Panc1 (cell line): Measurements from ENCODE around the gene SUPT6H. TPM values are rescaled to one million over a fixed set of nuclear protein-coding genes. Genes with fewer than 3 reads are reported as not detected.
A peak's percentile ranks its signal among the peaks of the same experiment; 100 is the strongest.

Experiments
- ATAC-seq: fragments of 200-7000 bp; cut with Tn5 transposase; 2 replicates; pipeline ENCODE4 v1.9.1; 2020; ENCODE audit warnings: mild to moderate bottlenecking, moderate library complexity
- BruUV-seq: library from RNA; stranded (reverse); fragments of 400-500 nt; replicated peaks from 2 replicates; lab custom pipeline; 2021; lab: Mats Ljungman, UMichigan
- CTCF ChIA-PET: fragments of 300-600 bp; sonication (Branson Sonifier 250); formaldehyde crosslinking; loops from one replicate; lab custom pipeline; 2022; ENCODE audit warnings: antibody characterized with exemption; lab: Charles Lee
- POLR2A ChIA-PET: fragments of 300-600 bp; sonication (Branson Sonifier 250); formaldehyde crosslinking; loops from one replicate; lab custom pipeline; 2022; ENCODE audit warnings: antibody characterized with exemption; lab: Charles Lee
- DNase-seq: peaks from one replicate; pipeline ENCODE4 v3.0.0-alpha.2; 2010; ENCODE audit warnings: low read depth, low spot score
- H3K27ac ChIP-seq: 2 replicates; pipeline ENCODE4 v1.5.1; 2011; ENCODE audit warnings: mild to moderate bottlenecking, low read length, inconsistent platforms
- H3K27me3 ChIP-seq: fragments of 200-500 bp; sonication (Bioruptor generic); 2 replicates; pipeline ENCODE4 v1.6.0; 2014; ENCODE audit warnings: low read length, inconsistent platforms; ENCODE audit not compliant: control insufficient read depth, insufficient read depth
- H3K36me3 ChIP-seq: fragments of 200-500 bp; sonication (Bioruptor generic); 2 replicates; pipeline ENCODE4 v1.5.1; 2014; ENCODE audit warnings: inconsistent platforms, mild to moderate bottlenecking, low read length, moderate library complexity; ENCODE audit not compliant: control insufficient read depth, insufficient read depth
- H3K4me1 ChIP-seq: 2 replicates; pipeline ENCODE4 v1.5.1; 2011; ENCODE audit warnings: inconsistent platforms, mild to moderate bottlenecking, low read length, moderate library complexity; ENCODE audit not compliant: control insufficient read depth, insufficient read depth
- H3K4me3 ChIP-seq, 2 experiments: 2 replicates each; pipeline ENCODE4 v1.5.1; 2011 to 2012; ENCODE audit warnings: low read depth in 2 of 2, low read length in 2 of 2, mild to moderate bottlenecking in 2 of 2, inconsistent platforms in 1 of 2, moderate library complexity in 1 of 2
- H3K9me3 ChIP-seq: fragments of 200-500 bp; sonication (Bioruptor generic); 2 replicates; pipeline ENCODE4 v1.5.1; 2014; ENCODE audit warnings: low read depth, mild to moderate bottlenecking, inconsistent platforms, low read length, moderate library complexity; ENCODE audit not compliant: control insufficient read depth, insufficient read depth
- POLR2AphosphoS5 ChIP-seq: IDR thresholded peaks from 2 replicates; pipeline ENCODE4 v1.6.1; 2012; ENCODE audit warnings: mild to moderate bottlenecking, low read depth, low read length, moderate library complexity
- SIN3A ChIP-seq: IDR thresholded peaks from 2 replicates; pipeline ENCODE4 v1.6.1; 2012; ENCODE audit warnings: low read depth, mild to moderate bottlenecking, low read length, moderate library complexity, borderline replicate concordance; ENCODE audit not compliant: insufficient read depth
- TCF7L2 ChIP-seq: IDR thresholded peaks from 2 replicates; pipeline ENCODE4 v1.6.1; 2011; ENCODE audit warnings: mild to moderate bottlenecking, low read depth, low read length, inconsistent platforms
- in situ Hi-C: cut with HindIII; loops from 2 replicates; pipeline ENCODE4 v1.10.0; 2016; ENCODE audit warnings: low sequenced_read_pairs, low pct_unique_long_range_greater_than_20kb
- intact Hi-C: fragments of 100-400 bp; cut with micrococcal nuclease; formaldehyde crosslinking; loops from one replicate; pipeline ENCODE4 v1.10.0; 2022; ENCODE audit not compliant: unreplicated experiment
- total RNA-seq: library from RNA; stranded (reverse); gene quantifications from one replicate; pipeline ENCODE4 v1.2.1, GENCODE V29; 2021; ENCODE audit not compliant: unreplicated experiment
- TF ChIP-seq, protein P1 (sequence below): fragments of 450-650 bp; IDR thresholded peaks from 2 replicates; pipeline ENCODE4 v1.5.1; 2017; ENCODE audit warnings: mild to moderate bottlenecking
- TF ChIP-seq, protein P2 (sequence below), 2 experiments: IDR thresholded peaks; 2 replicates each; pipeline ENCODE4 v1.6.1; 2011 to 2012; ENCODE audit warnings: low read depth in 2 of 2, control low read depth in 1 of 2, low read length in 1 of 2, mild to moderate bottlenecking in 1 of 2, moderate library complexity in 1 of 2; ENCODE audit not compliant: insufficient read depth in 1 of 2

SUPT6H gene
- total RNA-seq, 1 experiment from 2014 or later = 108 TPM

DNA sequence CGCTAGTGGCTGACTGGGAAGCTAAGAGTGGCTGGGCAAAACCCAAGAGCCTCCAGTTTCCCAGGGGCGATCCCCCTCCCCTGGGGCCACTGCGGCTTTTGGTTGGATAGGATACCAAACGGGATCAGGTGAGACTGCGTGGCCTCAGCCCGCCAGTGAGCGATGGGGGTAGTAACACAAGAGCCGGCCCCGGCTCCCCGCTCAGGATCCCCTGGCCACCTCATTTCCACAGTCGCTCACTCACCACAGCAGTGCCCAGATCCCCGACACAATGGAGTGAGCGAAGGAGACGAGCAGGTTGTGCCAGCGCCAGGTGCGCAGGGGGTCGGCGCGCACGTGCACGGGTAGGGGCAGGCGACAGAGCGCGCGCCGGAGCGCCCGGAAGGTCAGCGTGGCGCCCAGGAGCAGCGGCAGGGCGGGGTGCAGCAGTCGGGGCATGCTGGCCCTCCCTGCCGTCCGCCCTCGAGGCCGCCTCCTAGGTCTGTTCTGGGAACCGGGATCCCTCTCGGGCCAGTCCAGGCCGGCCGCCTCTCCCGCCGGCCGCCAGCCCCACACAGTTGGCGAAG is 63.7 kb downstream of the SUPT6H start:
- Histone ChIP-seq H3K4me1 (peaks cover 41% of the 10 kb centered on the region), H3K9me3 (no peaks in the 10 kb centered on the region), H3K27me3 (no peaks in the 10 kb centered on the region), H3K4me3 (peak overlapping the region; percentile 69 to 96), H3K36me3 (peaks cover 26% of the 10 kb centered on the region), H3K27ac (peak overlapping the region; percentile 99)
- no peak for TF ChIP-seq TCF7L2
- TF ChIP-seq POLR2AphosphoS5 = peak; percentile 59; the same call in 1 of the 2 replicates
- TF ChIP-seq, protein P1, sequence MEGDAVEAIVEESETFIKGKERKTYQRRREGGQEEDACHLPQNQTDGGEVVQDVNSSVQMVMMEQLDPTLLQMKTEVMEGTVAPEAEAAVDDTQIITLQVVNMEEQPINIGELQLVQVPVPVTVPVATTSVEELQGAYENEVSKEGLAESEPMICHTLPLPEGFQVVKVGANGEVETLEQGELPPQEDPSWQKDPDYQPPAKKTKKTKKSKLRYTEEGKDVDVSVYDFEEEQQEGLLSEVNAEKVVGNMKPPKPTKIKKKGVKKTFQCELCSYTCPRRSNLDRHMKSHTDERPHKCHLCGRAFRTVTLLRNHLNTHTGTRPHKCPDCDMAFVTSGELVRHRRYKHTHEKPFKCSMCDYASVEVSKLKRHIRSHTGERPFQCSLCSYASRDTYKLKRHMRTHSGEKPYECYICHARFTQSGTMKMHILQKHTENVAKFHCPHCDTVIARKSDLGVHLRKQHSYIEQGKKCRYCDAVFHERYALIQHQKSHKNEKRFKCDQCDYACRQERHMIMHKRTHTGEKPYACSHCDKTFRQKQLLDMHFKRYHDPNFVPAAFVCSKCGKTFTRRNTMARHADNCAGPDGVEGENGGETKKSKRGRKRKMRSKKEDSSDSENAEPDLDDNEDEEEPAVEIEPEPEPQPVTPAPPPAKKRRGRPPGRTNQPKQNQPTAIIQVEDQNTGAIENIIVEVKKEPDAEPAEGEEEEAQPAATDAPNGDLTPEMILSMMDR = no peak
- TF ChIP-seq, protein P2, sequence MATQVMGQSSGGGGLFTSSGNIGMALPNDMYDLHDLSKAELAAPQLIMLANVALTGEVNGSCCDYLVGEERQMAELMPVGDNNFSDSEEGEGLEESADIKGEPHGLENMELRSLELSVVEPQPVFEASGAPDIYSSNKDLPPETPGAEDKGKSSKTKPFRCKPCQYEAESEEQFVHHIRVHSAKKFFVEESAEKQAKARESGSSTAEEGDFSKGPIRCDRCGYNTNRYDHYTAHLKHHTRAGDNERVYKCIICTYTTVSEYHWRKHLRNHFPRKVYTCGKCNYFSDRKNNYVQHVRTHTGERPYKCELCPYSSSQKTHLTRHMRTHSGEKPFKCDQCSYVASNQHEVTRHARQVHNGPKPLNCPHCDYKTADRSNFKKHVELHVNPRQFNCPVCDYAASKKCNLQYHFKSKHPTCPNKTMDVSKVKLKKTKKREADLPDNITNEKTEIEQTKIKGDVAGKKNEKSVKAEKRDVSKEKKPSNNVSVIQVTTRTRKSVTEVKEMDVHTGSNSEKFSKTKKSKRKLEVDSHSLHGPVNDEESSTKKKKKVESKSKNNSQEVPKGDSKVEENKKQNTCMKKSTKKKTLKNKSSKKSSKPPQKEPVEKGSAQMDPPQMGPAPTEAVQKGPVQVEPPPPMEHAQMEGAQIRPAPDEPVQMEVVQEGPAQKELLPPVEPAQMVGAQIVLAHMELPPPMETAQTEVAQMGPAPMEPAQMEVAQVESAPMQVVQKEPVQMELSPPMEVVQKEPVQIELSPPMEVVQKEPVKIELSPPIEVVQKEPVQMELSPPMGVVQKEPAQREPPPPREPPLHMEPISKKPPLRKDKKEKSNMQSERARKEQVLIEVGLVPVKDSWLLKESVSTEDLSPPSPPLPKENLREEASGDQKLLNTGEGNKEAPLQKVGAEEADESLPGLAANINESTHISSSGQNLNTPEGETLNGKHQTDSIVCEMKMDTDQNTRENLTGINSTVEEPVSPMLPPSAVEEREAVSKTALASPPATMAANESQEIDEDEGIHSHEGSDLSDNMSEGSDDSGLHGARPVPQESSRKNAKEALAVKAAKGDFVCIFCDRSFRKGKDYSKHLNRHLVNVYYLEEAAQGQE (IDR thresholded peaks at IDR 0.05; ENCODE audit: insufficient read depth in 1 of 2, low read depth in 2 of 2, low read length in 1 of 2) = no peak; a peak in 1 of 4 replicates
- peak; percentile 14; the same call in 1 of the 2 replicates for TF ChIP-seq SIN3A
- CTCF ChIA-PET = interaction anchor here (0.6 to 3.7 kb wide), 11 partner anchors 15 to 228 kb away, joined by 3 to 123 read pairs (median 8); partner anchors contain the start of genes DHRS13 and TRAF4
- ATAC-seq = peak; percentile 55
- BruUV-seq = no TSS peak
- POLR2A ChIA-PET = interaction anchor here (0.6 to 2.3 kb wide), 3 partner anchors 25 to 153 kb away, joined by 3 to 25 read pairs (median 3); no protein-coding TSS in a partner anchor
- intact Hi-C loops (loop anchor here (5.0 to 10.0 kb wide), 2 partner anchors 179 to 227 kb away; partner anchors contain the start of genes DHRS13 and PHF12), in situ Hi-C loops (no loop called here)
- no peak for DNase-seq

DNA sequence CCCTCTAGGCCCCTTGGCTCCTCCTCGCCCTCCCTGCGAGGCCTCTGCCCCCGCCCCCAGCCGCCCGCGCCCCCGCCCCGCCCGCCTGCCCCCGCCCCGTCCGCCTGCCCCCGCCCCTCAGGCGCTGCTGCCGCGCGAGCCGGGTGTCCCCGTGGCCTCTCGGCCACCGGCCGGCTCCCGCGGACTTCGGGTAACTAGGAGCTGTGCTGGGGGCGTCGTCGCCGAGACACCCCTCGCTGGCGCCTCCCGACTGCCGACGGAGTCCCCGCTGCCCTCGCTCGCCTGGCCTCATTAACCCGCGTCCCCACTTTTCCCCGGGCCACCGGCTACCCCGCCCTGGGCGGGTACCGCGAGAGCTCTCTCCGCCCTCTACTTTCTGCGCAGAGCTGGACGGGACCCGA is 64.2 kb downstream of the SUPT6H start, which contains the start of gene TLCD1:
TSS of gene TLCD1 (minus strand) at position 8 of the 401 bp plus-strand sequence. CDS start 136 bp downstream, outside the sequence.
- POLR2A ChIA-PET = interaction anchor here (2.1 to 3.0 kb wide), 3 partner anchors 17 to 24 kb away, joined by 11 to 26 read pairs (median 25); partner anchors contain the start of gene TRAF4
- Histone ChIP-seq H3K27me3 (no peaks in the 10 kb centered on the region), H3K9me3 (no peaks in the 10 kb centered on the region), H3K4me1 (peaks cover 41% of the 10 kb centered on the region), H3K36me3 (peaks cover 21% of the 10 kb centered on the region), H3K4me3 (peak within 1 kb of the TSS; percentile 69 to 96), H3K27ac (peak within 1 kb of the TSS; percentile 99)
- in situ Hi-C loops (no loop called here), intact Hi-C loops (loop anchor here (5.0 to 10.0 kb wide), 2 partner anchors 179 to 226 kb away; partner anchors contain the start of genes DHRS13 and PHF12)
- DNase-seq (no peak), ATAC-seq (peak; percentile 65)
- no TSS peak for BruUV-seq
- TF ChIP-seq, protein P1 = no peak
- TF ChIP-seq SIN3A = peak; percentile 45; the same call in 1 of the 2 replicates
- CTCF ChIA-PET = interaction anchor here (0.6 to 3.7 kb wide), 13 partner anchors 12 to 227 kb away, joined by 3 to 123 read pairs (median 6); partner anchors contain the start of genes DHRS13 and TRAF4
